Gastrocnemius medialis (tissue), 4 donors: ENCODE results near the gene CSF3R.

Source experiments
- CTCF ChIP-seq, 5 experiments: fragments of 450-650 bp in 3 of 5; fragments of 200-600 bp in 2 of 5; sonication (generic) in 2 of 5; IDR thresholded peaks in 4 of 5; conservative IDR thresholded peaks in 1 of 5; 1 replicate in 4 of 5; 2 replicates in 1 of 5; pipeline ENCODE4 v1.5.1; 2016 to 2019; ENCODE audit warnings: antibody characterized with exemption in 5 of 5, mild to moderate bottlenecking in 3 of 5, moderate library complexity in 3 of 5
- POLR2A ChIP-seq, 2 donors: fragments of 450-650 bp; IDR thresholded peaks; one replicate each; pipeline ENCODE4 v1.6.1; 2017; ENCODE audit warnings: antibody characterized with exemption in 2 of 2, mild to moderate bottlenecking in 2 of 2, moderate library complexity in 2 of 2

GRCh38 chr1:36486439-36487335 lies 4.0 kb upstream of the CSF3R start:
- TF ChIP-seq CTCF (IDR thresholded peaks at IDR 0.05 in 4 of 5, conservative IDR thresholded peaks at IDR 0.05 in 1 of 5) (no peak), POLR2A (IDR thresholded peaks at IDR 0.05) (no peak)
